GM19463 (cell line): ENCODE measurements around the gene KCNN1.

ENCODE experiments used
- ATAC-seq: cut with Tn5 transposase; IDR thresholded peaks from one replicate; pipeline ENCODE4 v1.9.1; 2021; ENCODE audit warnings: mild to moderate bottlenecking, moderate library complexity; ENCODE audit not compliant: unreplicated experiment

Gene KCNN1

DNA sequence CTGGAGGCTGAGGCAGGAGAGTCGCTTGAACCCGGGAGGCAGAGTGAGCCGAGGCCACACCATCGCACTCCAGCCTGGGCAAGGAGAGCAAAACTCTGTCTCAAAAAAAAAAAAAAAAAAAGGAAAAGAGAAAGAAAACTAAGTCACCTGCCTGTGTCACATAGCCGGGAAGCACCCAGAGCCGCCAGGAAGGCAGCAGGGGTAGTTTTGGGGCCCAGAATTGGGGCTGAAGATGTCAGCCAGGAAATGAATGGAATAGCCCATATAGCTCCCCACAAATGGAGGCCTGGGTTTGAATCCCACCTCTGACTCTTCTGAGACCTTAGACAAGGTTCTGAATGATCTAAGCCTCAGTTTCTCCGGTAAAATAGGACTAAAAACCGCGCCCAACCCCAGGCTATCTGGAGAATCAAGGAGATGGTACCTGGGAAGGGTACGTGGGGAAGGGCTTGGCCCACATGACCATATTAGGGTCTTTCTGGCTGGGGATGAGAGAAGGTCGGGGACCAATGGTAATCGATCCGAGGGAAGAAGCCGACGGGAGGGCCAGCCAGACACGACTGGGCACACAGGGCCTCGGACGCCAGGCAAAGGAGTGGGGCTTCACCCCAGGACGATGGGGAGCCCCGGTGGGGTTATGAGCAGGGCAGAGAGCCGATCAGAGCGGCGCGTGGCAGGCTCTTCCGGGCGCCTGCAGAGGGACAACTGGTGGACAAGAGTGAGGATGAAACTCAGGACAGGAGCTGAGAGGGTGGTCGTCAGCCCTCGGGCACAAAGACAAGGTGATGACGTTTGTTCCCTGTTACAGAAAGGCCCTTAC, 19.7 kb upstream of the KCNN1 start:
- ATAC-seq, result peak; percentile 24

DNA sequence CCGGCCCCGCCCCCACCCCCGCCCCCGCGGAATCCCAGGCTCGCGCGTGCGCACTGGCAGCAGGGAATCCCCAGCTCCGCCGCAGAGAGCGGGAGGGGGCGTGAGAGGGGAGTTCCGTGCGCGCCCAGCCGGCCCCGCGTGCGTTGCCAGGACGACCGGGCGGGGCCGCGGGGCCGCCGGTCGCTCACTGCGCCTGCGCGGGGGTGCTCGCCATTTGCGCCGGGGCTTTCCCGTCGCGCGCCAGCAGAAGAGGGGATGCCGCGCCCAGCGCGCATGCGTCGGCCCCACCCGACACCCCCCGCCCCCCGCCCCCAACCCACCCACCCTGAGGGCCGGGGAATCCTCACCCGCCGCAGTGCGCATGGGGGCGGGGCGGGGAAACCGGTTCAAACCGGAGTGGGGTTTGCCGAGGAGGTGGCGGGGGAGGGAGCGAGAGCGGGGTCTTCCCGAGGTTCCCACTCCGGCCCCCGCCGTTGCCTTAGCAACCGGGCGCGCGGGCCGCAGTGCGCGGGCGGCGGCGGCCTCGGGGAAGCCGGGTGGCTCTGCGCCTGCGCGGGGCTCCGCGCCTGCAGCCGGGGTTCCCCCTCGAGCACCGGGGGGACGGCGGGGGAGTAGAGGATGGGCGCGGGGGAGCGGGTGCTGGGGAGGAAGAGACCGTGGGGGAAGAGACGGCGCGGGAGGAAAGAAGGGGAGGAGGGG, 18.9 kb upstream of the KCNN1 start:
- peak; percentile 49 for ATAC-seq

- no peak for ATAC-seq
Measured at GRCh38 chr19:17948514-17948900, 18.4 kb upstream of the KCNN1 start.

DNA sequence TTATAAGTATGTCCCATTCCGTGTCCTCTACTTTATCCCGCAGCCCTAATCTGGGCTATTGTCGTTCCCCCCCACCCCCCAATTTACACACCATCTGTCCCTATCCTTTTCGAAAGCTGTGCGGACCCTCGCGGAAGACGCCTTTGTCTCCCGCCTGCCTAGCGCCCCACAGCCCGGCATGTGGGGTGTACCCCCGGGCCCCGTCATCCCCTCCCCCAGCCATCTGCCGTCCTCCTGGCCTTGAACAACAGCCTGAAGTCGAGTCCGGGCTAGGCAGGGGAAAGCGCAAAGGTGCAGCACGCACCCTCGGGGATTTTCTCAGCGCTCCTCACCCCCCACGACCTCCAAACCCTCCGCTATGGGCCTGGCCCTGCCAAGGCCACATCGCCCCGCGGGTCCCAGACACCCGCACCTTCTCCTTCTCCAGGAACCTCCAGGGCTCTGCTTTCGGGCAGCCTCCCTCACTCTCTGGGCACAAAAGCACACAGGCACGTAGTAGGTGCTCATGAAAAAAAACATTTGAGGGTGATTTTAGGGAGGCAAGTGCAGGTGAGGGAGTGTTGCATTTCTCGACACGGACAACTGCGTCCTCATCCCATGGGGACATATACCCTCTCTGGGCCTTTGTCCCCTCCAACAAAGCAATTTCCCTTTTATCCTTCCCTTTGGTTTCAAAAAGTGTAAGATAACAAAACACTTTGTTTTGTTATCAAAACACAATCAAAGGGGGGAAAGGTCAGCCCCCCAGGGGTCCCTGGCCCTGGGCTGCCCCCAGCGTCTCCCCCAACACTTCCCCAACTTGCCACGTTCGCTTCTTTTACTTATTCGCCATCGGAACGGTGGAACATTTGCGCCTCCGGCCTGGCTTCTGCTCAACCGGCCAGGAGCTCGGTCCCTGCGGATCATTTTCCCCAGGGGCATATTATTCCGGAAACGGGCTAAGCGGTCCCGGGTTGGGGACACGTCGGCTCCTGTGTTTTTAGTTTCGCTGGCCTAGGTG, 17.7 kb upstream of the KCNN1 start:
- ATAC-seq, result no peak

DNA sequence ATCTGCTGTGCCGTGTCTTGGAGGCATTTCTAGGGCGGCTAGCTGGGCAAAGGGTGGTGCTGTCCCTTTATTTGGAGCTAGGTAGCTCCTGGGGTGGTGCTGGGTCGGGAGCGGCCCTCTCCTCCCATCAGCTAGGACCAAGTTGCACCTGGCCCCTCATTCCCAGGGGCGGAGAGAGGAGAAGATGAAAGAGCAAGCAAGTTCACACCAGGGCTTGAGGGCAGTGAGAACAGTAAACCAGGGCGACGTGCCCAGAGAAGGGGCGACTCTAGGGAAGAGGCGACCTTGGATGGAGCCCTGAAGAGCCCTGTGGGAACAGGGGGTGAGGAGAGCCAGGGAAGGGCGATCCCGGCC, 17.0 kb upstream of the KCNN1 start:
- ATAC-seq, result no peak

GRCh38 chr19:17950310-17951156, 16.4 kb upstream of the KCNN1 start:
- no peak for ATAC-seq

GRCh38 chr19:17951157-17951989, 15.5 kb upstream of the KCNN1 start:
- ATAC-seq, result no peak

GRCh38 chr19:17951990-17952976, 14.6 kb upstream of the KCNN1 start:
- ATAC-seq, result no peak

DNA sequence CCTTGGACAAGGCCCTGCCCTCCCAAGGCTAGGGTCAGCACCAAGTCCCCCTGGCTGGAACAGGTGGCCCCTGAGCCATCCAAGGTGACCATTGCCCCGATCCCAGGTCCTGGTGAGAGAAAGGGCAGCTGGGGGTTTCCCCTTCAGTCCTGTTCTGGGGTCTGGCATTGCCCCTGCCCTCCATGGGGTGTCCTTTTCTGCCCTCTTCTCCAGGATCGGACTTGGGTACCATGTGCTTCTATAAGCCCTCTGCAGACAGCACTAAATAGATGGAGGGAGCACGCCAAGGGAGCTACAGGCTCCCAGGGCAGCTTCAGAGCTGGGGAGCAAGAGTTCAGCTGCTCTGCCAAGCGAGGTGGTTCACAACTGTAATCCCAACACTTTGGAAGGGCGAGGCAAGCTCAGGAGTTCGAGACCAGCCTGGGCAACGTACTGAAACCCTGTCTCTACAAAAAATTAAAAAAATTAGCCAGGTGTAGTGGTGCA, 13.5 kb upstream of the KCNN1 start:
- no peak for ATAC-seq

- ATAC-seq, result no peak
Measured at GRCh38 chr19:17953869-17954268, 13.0 kb upstream of the KCNN1 start.

- no peak for ATAC-seq
Measured at GRCh38 chr19:17954401-17954800, 12.5 kb upstream of the KCNN1 start.

DNA sequence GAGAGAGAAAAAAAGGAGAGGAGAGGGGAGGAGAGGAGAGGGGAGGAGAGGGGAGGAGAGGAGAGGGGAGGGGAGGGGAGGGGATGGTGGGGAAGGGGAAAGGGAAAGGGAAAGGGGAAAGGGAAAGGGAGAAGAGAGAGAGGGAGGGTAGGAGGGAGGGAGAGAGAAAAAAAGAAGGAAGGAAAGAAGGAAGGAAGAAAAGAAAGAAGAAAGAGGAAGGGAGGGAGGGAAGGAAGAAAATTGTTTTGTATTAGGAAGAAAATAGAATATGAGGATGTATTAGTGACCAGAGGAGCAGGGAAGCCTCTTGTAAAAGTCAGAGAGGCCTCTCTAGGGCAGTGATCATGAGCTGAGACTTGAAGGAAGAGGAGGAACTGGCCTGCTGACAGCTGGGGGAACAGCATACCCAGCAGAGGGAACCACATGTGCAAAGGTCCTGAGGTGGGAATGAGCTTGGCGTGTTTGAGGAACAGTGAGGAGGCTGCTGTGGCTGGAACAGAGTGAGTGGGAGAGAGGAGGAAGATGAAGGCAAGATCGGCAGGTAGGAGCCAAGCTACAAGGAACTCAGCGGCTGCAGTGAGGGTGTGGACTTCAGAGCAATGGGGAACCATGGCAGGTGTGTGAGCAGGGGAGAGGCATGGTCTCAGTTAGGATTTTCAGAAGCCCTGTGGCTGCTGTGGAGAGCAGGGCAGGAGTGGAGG, 9.6 kb upstream of the KCNN1 start:
- ATAC-seq, result no peak

GRCh38 chr19:17957885-17958284, 9.0 kb upstream of the KCNN1 start:
- ATAC-seq, result no peak

- ATAC-seq, result no peak
Measured at GRCh38 chr19:17963936-17964691, 2.8 kb upstream of the KCNN1 start.

DNA sequence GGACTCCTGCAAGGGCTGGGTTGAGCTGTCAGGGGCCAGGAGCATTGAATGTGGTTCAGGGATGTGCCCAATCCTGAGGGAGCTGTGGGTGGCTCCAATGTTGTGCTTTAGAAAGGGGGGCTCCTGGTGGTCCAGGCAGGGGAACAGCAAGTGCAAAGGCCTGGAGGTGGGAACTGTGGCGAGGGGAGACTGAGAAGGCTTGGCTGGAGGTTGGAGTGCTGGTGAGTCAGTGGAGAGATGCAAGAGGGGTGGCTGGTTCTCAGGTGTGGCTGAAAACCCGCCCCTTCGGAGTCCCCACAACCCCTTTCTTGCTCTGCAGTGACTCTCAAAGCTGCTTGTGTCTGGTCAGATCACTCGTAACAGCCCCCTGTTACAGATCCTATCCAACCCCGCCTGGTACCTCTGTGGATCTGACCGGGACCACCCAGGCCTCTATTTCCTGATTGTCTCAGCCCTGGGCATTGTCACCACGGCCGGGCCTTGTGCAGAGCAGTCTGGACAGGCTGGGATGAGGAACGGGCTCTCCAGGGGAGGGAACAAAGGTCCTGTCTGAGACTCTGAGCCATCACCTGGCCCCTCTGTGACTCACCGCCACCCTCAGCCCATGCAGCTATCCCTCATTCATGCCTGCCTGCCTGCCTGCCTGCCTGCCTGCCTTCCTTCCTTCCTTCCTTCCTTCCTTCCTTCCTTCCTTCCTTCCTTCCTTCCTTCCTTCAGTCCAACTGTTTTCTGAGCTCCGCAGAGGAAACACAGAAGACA, 1.4 kb upstream of the KCNN1 start:
- no peak for ATAC-seq

- no peak for ATAC-seq
Measured at GRCh38 chr19:17966129-17966483, 801 bp upstream of the KCNN1 start.
